GM19193 (cell line): ENCODE data around the gene SMS.
A peak's percentile ranks its signal among the peaks of the same experiment; 100 is the strongest.

Source experiments
- POLR2A ChIP-seq: IDR thresholded peaks from 4 replicates; pipeline ENCODE4 v1.6.1; 2011; ENCODE audit not compliant: insufficient read depth, insufficient read length; ENCODE audit errors: extremely low read depth

The SMS gene

DNA sequence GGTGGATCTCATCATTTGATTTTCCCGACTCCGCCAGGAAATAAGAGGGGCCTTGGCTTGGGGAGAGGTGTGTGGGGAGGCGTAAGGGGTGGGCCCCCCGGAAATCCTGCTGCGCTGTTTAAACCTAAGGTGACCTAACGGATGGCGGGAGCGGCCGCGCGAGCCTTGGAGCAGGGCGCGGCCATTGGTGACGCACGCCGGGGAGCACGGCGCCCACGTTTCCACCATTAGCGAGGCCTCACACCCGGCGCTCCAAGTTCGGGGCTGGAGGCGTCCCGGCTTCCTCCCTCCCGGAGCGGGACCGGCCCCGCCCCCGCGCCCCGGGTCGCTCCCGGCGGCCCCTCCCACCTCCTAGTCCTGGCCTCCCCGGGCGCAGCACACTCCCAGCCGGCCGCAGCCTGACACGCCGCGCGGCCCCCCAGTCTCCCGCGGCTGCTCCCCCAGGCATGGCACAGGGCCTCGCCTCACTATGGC lies at the start of gene SMS:
SMS (plus strand) TSS at position 354 of the 474 bp plus-strand sequence; CDS start at position 470, 116 bp downstream.
- peak; percentile 41 for TF ChIP-seq POLR2A

DNA sequence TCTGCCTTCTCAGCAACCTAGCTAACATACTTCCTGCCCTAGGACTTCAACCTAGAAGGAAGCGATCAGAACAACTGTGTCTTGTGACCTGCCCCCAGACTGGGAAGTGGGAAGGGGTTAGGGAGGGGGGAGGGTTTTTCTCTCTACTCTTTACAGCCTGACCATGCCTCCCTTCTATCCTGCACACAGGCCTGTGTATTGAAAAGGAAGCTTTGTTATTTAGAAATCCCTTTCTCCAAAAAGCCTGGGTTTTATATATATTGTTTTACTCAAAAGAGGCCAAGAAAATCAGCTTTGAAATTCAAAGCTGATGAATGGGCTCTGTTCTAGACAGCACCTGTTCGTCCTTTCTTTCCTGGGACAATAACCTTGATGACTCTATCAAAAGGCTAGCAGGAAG lies 35.2 kb upstream of the SMS start:
- TF ChIP-seq POLR2A, result no peak

GRCh38 chrX:21905953-21906352 lies 34.6 kb upstream of the SMS start:
- TF ChIP-seq POLR2A, result no peak

GRCh38 chrX:21907260-21907659 lies 33.2 kb upstream of the SMS start:
- TF ChIP-seq POLR2A, result no peak

- no peak for TF ChIP-seq POLR2A
Observed at GRCh38 chrX:21911481-21911880, 29.0 kb upstream of the SMS start.

- no peak for TF ChIP-seq POLR2A
Observed at GRCh38 chrX:21912220-21912619, 28.3 kb upstream of the SMS start.

- TF ChIP-seq POLR2A, result no peak
Observed at GRCh38 chrX:21912989-21913388, 27.5 kb upstream of the SMS start.

- TF ChIP-seq POLR2A, result no peak
Observed at GRCh38 chrX:21926116-21926515, 14.4 kb upstream of the SMS start.

GRCh38 chrX:21926527-21927278 lies 13.8 kb upstream of the SMS start:
- no peak for TF ChIP-seq POLR2A

DNA sequence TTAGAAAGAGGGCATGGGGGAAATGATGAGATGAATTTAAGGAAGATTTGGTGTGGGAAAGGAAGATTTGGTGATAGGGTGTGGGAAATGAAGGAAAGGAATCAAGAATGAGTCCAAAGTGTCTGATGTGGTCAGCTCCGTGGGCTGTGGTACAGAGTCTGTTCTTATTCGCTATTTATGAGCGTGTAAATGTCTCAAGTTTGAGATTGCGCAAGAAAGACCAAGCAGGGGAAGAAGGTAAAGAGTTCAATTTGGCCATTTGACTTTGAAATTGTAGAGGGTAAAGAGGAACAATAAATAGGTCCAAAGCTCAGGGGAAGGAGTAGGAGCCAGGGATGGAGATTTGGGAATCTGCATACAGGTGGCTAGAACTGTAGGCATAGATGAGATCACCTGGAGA lies 11.3 kb upstream of the SMS start:
- no peak for TF ChIP-seq POLR2A

GRCh38 chrX:21930986-21931385 lies 9.5 kb upstream of the SMS start:
- TF ChIP-seq POLR2A, result no peak

DNA sequence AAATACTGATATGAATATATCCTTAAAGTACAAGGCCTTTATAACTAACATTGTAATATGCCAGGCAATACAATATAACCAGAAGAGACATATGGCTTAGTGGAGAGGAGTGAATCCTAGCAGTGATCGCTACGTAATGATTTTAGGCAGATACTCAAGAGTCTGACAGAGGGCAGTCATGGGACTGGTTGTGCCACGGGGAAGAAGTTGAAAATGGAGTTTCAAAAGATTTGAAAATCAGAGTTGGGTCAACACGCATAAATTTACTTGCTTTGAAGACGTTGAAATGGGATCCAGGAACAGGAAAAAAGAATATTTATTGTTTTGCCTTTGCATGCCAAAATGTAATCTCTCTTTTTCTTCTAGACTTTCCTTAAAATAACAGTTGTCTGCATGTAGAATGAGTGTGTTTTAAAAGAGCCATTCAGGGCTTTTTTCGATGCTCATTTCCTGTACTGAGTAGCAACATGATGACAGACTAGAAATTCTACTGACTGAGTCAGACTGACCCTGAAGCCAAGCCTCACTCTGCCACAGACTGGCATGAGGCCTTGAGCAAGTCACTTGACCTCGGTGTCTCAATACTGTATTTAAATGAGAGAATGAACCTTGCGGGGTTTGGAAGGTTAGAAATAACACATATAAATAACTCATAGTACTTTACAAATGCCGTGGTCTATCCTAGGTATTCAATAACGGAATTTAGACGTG lies 8.1 kb upstream of the SMS start:
- TF ChIP-seq POLR2A, result no peak

- TF ChIP-seq POLR2A, result no peak
Observed at GRCh38 chrX:21933077-21933476, 7.4 kb upstream of the SMS start.

DNA sequence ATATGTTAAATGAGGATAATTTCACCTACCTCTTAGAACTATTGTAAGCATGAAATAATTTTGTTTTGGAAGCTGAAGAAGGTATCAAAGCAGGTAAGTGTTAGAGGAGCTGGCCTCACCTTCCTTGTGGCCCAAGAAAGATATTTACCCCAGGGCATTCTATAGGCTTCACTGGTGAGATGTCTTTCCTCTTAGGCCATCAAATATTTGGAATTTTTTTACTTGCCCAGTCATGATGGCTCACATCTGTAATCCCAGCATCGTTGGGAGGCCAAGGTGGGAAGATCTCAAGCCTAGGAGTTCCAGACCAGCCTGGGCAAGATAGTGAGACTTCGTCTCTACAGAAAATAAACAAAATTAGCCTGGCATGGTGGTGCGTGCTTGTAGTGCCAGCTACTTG lies 6.1 kb upstream of the SMS start:
- TF ChIP-seq POLR2A, result no peak

GRCh38 chrX:21939906-21940305 lies 603 bp upstream of the SMS start:
- TF ChIP-seq POLR2A, result no peak
